Ishikawa (cell line): ENCODE data around the gene NDC80.

Source experiments
- CEBPB ChIP-seq: IDR thresholded peaks from 2 replicates; pipeline ENCODE4 v1.6.1; 2012
- CREB1 ChIP-seq: IDR thresholded peaks from 2 replicates; pipeline ENCODE4 v1.6.1; 2012; ENCODE audit warnings: low read depth
- EGR1 ChIP-seq: IDR thresholded peaks from 2 replicates; pipeline ENCODE4 v1.6.1; 2012
- EP300 ChIP-seq: IDR thresholded peaks from 2 replicates; pipeline ENCODE4 v1.6.1; 2012; ENCODE audit warnings: borderline replicate concordance
- FOXM1 ChIP-seq: IDR thresholded peaks from 2 replicates; pipeline ENCODE4 v1.6.1; 2012; ENCODE audit warnings: low read depth, borderline replicate concordance
- RAD21 ChIP-seq: IDR thresholded peaks from 2 replicates; pipeline ENCODE4 v1.6.1; 2012; ENCODE audit warnings: low read depth
- TAF1 ChIP-seq: IDR thresholded peaks from 2 replicates; pipeline ENCODE4 v1.6.1; 2012; ENCODE audit warnings: low read depth, mild to moderate bottlenecking
- TCF12 ChIP-seq: IDR thresholded peaks from 2 replicates; pipeline ENCODE4 v1.6.1; 2012; ENCODE audit warnings: low read depth
- YY1 ChIP-seq: IDR thresholded peaks from 2 replicates; pipeline ENCODE4 v1.6.1; 2012; ENCODE audit warnings: low read depth
- TF ChIP-seq, protein P1 (sequence below): IDR thresholded peaks from 2 replicates; pipeline ENCODE4 v1.6.1; 2012; ENCODE audit warnings: low read depth, mild to moderate bottlenecking
- TF ChIP-seq, protein P2 (sequence below): IDR thresholded peaks from 2 replicates; pipeline ENCODE4 v1.6.1; 2012

DNA sequence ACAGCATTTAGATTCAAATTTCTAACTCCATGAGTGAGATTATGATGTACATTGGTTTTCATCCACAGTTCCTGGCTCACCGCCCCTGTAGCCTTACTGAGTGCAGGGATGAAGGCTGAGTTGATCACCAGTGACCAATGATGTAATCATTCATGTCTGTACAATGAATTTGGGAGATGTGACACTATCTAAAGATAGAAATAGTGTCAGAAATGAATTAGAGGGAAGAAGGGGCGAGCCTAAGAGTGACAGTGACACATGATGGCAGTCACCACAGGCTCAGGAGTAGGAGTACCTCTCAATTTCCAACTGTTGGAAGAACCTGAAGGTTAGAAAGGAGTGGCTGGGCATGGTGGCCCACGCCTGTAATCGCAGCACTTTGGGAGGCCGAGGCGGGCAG, 3.2 kb upstream of the NDC80 start:
- TF ChIP-seq CREB1 (no peak), EP300 (no peak), FOXM1 (no peak), TCF12 (no peak), RAD21 (no peak), TAF1 (no peak), YY1 (no peak), EGR1 (no peak), CEBPB (no peak)
- TF ChIP-seq, protein P1, sequence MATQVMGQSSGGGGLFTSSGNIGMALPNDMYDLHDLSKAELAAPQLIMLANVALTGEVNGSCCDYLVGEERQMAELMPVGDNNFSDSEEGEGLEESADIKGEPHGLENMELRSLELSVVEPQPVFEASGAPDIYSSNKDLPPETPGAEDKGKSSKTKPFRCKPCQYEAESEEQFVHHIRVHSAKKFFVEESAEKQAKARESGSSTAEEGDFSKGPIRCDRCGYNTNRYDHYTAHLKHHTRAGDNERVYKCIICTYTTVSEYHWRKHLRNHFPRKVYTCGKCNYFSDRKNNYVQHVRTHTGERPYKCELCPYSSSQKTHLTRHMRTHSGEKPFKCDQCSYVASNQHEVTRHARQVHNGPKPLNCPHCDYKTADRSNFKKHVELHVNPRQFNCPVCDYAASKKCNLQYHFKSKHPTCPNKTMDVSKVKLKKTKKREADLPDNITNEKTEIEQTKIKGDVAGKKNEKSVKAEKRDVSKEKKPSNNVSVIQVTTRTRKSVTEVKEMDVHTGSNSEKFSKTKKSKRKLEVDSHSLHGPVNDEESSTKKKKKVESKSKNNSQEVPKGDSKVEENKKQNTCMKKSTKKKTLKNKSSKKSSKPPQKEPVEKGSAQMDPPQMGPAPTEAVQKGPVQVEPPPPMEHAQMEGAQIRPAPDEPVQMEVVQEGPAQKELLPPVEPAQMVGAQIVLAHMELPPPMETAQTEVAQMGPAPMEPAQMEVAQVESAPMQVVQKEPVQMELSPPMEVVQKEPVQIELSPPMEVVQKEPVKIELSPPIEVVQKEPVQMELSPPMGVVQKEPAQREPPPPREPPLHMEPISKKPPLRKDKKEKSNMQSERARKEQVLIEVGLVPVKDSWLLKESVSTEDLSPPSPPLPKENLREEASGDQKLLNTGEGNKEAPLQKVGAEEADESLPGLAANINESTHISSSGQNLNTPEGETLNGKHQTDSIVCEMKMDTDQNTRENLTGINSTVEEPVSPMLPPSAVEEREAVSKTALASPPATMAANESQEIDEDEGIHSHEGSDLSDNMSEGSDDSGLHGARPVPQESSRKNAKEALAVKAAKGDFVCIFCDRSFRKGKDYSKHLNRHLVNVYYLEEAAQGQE, result no peak
- TF ChIP-seq, protein P2, sequence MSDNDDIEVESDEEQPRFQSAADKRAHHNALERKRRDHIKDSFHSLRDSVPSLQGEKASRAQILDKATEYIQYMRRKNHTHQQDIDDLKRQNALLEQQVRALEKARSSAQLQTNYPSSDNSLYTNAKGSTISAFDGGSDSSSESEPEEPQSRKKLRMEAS, result no peak
